Activated naive CD4-positive, alpha-beta T cell (primary cell): ENCODE measurements around the gene P3R3URF.

ENCODE experiments used
- DNase-seq, 4 experiments: peaks; one replicate each; lab custom pipeline; 2025; lab: John Stamatoyannopoulos, UW

P3R3URF gene

DNA sequence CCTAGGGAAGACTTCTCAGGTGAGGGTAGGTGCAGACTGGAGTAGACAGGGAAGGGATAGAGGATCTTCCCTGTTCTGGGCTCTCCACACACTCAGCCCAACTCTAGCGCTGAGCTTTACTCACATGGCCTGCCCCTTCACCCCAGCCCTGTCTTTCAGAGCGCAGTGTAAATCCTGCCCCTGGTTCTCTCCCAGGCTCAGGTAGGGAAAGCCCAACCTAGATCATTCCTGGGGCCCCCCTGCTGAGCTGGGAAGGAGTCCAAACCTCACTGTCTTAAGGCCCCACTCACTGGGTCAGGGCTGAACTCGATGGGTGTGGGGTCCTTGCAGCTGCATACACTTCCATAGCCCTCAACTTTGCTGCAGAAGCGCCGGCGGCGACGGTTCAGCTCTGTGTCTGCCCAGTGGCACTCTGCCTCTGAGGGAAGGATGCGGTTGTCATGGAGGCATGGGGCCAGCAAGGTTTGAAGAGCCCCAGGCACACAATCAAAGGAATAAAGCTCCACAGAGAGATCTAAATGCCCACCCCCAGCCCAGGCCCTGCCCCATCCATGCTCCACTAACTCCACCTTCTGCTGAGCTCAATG lies 17.8 kb upstream of the P3R3URF start:
- no peak for DNase-seq

DNA sequence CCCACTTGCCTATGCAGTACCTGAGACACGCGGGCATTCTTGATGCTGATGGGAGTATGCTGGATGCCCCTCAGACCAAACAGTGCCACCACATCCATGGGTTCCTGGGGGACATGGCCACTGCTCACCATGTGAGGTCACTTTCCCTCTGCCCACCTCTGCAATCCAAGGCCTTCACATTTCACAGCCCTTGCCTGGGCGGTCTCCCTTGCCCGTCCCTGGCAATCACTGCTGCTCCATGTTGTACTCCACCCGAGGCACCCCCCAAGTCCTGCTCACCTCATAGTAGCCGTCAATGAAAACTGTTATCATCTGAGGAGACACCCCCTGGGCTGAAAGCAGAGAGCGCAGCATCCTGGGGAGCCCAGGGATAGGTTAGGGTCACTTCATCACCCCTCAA lies 17.0 kb upstream of the P3R3URF start:
- DNase-seq = no peak

DNA sequence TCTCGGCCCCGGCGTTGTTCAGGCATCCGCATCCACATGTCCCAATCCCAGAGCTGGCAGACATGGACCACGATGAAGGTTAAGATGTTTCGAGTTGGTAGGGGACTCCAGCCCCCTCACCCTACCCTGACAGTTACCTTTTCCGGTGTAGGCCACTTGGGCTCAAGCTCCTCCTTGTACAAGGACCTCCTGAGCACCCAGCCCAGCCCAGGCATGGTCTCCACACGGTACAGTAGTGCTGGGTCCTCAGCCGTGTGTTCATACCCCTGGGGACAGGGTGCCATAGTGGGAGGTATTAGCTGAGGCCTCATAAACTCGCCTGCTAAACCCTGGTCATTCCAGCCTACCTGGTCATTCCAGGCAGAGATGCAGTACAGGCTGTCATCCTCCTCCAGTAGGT lies 15.9 kb upstream of the P3R3URF start:
- DNase-seq = no peak

DNA sequence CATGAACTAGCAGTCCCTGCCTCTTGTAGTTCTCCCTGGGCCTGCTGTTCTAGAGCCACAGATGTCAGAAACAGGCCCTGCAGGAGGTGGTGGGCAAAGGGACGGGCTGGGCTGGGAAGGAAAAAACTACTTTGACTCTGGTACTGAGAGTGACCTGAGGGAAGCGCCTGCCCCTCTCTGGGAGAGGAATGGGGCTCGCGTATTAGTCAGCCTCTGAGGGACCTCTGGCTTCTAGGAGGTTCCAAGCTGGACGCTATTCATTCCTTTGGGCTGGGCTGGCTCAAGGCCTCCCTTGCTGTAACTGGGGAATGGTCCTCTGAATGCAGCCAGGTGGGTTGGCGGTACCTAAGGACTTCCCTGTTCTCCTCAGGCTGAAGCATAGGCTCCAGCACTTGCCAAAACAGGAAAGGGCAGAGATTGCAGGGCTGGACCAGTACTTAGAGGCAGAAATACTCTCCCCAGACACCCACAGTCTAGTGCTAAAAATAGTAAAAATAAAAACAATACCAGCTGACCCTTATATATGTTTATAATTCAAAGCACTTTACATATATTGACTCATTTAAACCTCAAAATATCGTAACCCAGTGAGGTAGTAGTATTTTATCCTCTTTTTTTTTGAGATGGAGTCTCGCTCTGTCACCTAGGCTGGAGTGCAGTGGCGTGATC lies 14.9 kb upstream of the P3R3URF start:
- DNase-seq = no peak

DNA sequence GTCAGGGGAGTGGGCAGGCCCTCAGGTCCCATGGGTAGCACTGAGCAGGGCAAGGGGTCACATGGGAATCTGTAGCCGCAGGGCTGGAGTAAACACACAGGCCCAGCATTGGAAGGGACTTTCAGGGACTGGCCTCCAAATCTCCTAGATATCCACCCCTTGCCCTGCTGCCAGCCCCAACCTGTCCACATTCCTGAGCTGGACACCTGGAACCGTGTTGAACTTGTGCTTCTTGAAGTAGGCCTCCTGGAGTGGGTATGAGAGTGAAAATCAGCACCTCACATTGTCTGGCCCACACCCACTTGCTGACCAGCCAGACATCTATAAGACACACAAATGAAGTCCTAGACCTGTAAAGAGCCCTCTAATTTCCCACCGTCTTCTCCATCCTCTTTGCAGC lies 14.3 kb upstream of the P3R3URF start:
- no peak for DNase-seq

DNA sequence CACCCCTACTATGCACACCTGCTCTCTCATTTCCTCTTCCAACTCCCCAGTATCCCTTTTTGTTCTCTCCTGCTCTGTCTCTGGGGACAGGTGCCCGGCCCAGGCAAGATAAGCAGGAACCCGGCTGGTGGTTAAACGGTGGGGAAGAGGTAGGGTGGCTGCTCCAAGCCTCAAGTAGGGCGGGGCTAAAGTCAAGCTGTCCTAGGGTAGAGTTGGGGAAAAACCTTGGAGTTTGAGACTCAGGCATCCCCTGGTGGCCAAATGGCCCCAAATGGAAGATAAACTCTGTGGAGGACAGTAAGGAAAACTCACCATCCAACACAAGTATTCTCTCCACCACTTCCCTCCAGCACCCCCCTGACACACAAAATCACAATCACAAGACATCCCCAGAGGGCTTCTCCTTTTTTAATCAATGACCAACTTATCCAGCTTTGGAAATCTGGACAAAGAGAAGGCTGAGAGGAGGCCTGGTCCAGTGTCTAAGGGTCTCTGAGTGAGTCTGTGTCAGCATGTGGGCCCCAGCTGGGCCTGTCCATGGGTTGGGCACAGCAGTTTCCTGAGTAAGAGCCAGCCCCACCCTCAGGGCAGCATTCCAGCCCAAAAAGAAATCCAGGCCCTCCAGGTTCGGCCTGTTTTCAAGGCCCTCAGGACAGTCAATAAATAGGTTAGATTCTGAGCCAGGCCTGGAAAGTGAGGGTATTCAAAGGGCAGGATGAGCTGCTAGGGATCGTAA lies 12.2 kb upstream of the P3R3URF start:
- DNase-seq = no peak

DNA sequence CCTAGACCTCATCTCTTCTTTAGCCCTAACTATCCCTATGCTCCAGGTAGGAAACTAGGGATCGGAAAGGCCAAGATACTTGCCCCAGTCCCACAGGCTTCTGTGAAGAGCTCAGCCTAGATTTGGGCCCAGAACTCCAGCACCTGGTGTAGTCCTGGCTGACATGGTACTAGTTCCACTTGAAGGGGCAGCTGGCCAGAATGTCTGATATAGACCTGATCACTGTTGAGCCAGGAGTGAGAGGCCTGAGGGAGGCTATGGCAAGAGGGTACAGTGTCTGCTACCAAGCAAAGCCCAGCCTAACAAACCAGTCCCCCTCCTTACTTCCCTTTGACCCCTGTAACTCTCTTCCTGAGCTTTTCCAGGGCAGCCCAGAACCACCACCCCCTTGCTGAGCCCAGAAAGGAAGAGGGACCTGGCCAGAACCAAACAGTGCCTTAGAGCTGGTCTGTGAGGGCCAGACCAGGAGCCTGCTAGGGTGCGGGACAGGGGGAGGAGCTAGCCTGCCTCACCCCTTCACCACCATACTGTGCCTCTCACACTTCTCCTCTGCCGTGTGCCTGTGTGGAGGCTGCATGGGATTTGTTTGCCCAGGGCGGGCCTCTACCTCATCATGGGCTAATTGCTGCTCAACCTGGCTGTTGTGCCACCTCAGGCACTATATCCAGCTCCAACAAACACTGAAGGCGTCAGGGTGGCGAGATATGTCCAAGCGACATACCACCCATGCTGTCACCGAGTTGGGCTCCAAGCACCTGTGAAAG lies 11.0 kb upstream of the P3R3URF start:
- DNase-seq = no peak

DNA sequence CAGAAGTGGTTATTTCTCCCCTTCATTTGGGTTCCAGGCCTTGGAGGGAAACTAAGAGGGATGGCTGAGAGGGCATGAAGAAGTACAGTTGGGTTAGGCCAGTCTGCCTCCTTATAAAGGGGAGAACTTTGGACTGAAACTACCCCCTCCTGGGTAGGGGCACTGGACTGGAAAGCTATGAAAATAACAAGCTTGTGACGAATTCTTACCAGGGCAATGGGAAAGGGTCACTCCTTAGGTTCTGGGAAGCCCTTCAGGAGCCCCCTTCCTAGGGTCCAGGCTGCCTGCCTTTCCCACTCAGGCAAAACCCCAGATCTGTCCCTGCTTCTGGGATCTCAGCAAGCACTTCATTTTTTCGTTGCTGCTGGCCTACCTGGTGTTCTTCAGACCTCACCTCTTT lies 9.8 kb upstream of the P3R3URF start:
- DNase-seq = no peak

DNA sequence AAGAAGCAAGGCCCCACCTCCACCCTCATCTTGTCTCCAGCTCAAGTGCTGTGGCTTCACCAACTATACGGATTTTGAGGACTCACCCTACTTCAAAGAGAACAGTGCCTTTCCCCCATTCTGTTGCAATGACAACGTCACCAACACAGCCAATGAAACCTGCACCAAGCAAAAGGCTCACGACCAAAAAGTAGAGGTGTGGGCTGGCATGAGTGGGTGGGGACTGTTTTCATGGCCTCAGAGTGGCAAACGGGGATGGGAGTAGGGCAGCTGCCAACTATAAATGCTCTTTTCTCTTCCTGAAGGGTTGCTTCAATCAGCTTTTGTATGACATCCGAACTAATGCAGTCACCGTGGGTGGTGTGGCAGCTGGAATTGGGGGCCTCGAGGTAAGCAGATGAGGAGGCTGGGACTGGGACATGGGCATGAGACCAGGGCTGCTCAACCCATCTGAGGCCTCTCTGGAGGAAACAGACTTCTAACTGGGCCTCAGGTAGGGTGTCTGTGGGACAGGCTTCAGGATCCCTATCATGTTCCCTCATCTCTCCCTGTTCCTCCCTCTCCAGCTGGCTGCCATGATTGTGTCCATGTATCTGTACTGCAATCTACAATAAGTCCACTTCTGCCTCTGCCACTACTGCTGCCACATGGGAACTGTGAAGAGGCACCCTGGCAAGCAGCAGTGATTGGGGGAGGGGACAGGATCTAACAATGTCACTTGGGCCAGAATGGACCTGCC lies 8.8 kb upstream of the P3R3URF start:
- no peak for DNase-seq

DNA sequence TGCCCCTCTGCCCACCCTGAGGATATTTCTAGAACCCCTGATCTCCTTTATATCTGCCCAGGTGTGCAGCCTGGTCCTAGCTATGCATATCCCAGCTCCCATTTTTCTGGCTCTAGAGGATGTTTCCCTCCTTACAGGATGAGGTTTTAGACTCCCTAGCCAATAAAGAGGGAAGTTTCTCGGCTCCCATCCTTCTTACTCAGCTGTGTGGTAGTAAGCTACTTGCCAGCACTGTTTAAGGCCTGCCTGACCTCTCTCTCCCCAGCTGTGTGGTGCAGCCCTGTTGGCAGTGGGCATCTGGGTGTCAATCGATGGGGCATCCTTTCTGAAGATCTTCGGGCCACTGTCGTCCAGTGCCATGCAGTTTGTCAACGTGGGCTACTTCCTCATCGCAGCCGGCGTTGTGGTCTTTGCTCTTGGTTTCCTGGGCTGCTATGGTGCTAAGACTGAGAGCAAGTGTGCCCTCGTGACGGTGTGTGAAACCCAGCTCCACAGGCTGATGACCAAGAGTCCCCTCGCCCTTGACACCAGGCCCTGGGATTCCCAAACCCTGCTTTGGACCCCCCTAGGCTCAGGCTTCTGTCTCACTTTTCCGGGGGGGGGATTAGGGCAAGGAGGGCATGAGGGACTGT lies 7.8 kb upstream of the P3R3URF start:
- DNase-seq = no peak

DNA sequence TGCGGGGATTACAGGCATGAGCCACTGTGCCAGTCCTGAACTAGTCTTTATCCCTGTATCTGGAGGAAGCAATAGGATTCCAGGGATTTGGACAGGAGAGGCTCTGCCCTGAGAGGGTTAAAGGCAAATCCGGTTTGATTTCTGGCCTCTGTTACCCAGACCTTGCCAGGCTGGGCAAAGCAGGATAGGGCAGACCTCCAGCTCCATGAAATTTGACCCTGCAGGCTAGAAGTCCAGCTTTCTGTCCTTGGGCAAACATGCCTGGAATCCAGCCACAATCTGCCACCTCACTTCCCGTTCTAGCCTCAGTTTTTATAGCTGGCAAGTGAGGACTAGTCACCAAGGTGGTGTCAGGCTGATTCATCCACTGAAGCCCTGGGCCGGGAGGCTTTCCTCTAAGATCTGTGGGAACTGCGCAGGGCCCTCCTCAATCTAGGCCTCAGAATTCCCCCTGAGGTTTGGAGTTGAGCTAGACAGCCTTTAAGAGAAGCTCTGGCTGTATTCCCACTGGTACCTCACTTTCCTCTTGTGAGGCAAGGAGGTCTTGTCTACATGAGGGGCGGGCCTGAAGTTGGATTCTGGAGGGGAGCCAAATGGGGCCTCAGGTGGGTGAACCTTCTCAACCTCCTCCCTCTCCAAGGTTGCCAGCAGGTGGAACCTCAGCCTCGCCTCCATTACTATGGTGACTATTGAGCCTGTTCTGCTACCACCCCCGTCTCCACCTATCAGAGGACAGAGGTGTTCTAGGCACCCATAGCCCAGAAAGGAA lies 7.0 kb upstream of the P3R3URF start:
- DNase-seq = no peak

DNA sequence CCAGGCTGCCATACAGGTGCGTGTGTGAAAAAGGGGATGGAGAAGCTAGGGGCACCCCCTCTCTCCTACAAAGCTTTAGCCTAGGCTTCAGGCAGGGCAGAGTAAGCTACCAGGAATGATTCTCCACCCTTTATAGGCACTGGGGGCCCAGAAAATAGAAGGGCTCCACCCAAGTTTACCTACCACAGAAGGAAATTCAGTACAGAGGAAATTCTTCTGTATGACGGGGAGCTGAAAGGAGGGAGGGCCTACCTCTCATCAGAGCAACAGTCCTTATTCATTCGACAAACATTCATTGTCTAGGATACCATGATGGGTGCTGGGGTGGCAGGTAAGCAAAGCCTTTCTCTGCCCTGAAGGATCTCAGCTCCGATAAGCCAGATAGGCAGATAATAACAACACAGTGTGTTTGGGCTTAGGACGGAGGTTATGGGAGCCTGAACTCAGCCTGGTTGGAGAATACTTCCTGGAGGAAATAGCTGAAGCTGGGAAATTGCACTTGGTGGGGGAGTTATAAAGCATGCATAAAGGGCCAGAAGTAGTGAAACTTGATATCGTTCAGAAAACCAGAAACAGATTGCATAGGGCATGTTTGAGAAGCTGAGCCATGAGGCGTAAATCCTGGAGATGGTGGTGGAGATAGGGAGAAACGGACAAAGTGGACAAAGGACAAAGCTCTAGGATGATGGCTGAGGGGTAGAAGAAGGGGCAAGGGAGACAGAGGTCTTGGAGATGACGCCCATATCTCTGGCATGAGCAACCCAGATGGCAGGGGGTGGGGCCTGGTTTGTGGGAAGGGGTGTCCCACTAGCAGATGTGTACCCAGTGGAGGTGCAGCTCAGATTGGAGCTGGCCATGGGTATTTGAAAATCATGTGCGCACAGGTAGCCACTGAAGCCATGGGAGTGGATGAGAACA lies 5.3 kb upstream of the P3R3URF start:
- no peak for DNase-seq

DNA sequence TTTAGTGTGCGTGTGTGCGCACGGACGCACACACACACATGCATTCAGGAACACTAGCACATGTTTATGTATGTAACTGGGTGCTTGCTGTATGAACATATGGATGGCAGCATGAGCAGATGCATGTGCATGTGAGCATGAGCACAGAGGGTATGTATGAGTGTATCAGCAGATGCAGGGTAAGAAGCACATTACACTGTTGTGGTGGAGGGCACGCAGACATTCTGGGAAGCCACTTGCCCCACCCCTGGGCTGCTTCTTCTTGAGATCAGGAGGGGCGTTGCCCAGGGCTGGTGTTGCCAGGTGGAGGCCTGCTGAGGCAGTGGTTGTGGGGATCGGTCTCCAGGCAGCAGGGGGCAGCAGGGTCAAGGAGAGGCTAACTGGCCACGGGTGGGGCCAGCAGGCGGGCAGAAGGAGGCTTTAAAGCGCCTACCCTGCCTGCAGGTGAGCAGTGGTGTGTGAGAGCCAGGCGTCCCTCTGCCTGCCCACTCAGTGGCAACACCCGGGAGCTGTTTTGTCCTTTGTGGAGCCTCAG lies 3.9 kb upstream of the P3R3URF start:
- DNase-seq = no peak

DNA sequence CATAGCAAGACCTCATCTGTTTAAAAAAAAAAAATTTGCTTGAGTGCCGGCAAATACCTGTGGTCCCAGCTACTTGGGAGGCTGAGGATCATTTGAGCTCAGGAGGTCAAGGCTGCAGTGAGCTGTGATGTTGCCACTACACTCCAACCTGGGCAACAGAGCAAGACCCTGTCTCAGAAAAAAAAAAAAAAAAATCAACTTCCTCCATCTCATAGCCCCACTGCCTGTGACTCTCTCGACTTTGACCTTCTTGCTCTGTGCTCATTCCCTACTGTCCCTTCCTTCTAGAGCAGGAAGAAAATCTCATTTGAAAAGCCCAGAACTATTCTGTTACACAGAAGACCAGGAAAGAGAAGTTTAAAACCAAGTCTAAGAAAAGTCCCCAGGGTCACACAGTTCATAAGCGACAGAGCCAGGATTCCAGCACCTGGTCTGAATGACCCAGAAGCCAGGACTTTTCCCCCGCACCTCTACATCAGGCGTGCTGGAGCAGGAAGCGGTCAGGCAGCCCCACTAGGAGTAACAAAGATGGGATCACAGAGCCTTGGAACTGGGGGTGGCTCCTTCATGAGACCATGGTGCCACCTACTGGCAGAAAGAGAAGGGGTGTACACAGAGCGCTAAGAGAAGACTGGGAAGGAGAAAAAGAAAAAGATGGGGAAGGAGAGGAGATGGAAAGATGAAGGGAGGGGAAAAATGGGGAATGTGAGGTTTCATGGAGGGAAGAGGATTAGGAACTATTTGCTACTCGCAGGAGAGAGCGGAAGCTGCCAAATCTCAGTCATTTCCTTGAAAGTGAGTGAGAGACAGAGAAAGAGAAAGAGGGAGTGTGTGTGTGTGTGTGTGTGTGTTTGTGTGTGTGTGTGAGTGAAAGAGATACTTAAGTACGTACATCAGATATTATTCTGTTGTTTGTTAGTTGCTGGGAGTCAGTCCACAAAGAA lies 3.1 kb upstream of the P3R3URF start:
- peak in 2 of 4 experiments; percentile 28 to 39 for DNase-seq

DNA sequence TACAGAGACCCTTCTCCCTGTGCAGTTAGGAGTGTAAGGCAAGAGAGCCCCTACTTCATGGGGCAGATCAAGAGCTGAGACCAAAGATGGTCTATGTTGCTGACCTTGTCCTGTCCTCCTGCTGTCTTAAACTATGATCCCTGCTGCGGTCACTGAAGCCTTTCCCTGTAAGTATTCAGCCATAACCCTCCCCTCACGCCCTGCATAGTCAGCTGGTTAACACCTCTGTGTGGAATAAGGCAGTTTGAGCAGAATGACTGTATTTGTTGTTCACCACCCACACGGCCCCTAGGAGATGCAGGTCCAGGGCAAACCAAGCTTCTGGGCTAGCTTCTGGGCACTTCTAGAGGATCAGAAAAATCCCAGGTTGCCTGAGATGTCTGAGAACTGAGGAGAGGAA lies 1.0 kb downstream of the P3R3URF start:
- DNase-seq = no peak

DNA sequence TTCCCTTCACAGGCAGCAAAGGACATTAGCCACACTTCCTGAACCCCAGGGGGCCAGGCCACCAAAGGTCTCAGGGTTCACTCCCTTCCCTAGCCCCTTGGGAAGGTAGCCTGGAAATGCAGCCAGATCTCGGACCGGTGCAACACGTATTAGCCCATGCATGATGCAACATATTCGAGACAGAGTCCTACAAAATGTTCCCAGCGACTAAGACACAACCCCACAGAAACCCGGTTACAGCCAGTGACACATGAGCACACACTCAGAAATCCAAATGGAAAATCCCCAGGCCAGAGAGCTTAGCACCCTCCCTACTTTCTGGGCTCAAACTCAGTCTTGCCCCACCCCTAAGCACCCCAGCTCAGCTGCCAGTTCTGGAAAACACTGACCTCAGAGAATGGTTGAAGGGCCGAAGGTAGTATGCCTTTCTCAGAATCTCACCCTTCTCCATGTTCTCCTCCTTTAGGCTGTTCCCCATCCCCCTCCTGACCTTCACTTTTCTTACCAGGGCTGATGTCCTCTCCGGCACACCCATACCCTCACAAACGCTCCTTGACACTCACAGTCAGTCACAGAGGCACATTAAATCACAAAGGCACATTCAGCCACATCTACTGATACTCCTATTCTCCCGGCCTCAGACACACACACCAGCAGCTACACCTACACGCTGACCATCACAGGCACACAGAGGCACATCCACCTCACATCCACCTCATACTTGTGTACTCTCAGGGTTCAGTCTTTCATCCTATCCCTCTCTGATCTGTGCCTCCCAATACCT lies 1.6 kb downstream of the P3R3URF start, which contains the start of gene TSPAN1:
TSS of gene TSPAN1 (plus strand) at position 640 of the 784 bp plus-strand sequence. CDS start 6,021 bp downstream, outside the sequence.
- no peak for DNase-seq

DNA sequence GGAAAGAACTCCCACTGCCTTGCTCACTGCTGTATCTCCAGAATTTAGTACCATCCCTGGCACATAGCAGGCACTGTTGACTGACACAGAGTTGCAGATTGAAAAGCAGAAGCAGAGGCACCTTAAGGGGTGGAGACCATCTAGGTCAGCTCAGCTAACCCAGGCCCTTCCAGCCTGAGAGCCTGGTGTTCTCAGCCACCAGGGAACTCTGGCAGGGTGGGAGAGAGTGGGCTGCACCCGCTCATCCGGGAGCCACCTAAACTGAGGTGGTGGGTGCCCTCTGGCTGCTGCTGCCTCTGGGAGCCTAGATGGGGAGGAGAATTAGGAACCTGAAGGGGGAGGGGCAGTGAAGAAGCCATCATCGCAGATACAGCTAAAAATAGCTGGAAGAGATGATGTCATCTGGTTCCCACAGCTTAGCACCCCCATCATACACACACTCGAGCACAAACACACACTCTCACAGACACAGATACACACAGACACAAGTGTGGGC lies 2.9 kb downstream of the P3R3URF start:
- DNase-seq = no peak
